Uterus (tissue), 2 donors: ENCODE measurements around the gene MREG.

Experiments
- POLR2A ChIP-seq, 2 donors: fragments of 450-650 bp; IDR thresholded peaks; one replicate each; pipeline ENCODE4 v1.6.1; 2016; ENCODE audit warnings: antibody characterized with exemption in 2 of 2, mild to moderate bottlenecking in 1 of 2, moderate library complexity in 1 of 2
- TF ChIP-seq, protein P1 (sequence below), 4 experiments: fragments of 200-600 bp in 2 of 4; fragments of 450-650 bp in 2 of 4; sonication (generic) in 2 of 4; IDR thresholded peaks; one replicate each; pipeline ENCODE4 v1.5.1; 2016 to 2019; ENCODE audit warnings: antibody characterized with exemption in 4 of 4, mild to moderate bottlenecking in 2 of 4, moderate library complexity in 1 of 4

DNA sequence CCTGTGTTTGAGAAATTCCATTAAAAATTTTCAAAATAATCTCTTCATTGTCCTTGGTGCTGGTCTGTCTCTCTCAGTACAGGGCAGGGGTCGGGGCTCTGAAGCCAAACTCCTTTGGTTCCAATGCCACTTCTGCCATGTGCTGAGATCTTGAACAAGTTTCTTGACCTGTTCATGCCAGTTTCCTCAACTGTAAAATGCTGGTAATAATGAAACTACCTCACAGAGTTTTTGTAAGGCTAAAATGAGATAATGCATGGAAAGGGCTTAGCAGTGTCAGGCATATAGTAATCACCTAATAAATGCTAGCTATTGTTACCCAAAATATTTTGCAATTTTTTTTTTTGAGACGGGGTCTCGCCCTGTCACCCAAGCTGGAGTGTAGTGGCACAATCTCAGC lies 16.9 kb upstream of the MREG start:
- TF ChIP-seq, protein P1, sequence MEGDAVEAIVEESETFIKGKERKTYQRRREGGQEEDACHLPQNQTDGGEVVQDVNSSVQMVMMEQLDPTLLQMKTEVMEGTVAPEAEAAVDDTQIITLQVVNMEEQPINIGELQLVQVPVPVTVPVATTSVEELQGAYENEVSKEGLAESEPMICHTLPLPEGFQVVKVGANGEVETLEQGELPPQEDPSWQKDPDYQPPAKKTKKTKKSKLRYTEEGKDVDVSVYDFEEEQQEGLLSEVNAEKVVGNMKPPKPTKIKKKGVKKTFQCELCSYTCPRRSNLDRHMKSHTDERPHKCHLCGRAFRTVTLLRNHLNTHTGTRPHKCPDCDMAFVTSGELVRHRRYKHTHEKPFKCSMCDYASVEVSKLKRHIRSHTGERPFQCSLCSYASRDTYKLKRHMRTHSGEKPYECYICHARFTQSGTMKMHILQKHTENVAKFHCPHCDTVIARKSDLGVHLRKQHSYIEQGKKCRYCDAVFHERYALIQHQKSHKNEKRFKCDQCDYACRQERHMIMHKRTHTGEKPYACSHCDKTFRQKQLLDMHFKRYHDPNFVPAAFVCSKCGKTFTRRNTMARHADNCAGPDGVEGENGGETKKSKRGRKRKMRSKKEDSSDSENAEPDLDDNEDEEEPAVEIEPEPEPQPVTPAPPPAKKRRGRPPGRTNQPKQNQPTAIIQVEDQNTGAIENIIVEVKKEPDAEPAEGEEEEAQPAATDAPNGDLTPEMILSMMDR (IDR thresholded peaks at IDR 0.05), result no peak
- no peak for TF ChIP-seq POLR2A (IDR thresholded peaks at IDR 0.05)
